HepG2 (cell line): ENCODE results near the gene RAB3A. TPM values are rescaled to one million over a fixed set of nuclear protein-coding genes. Genes with fewer than 3 reads are reported as not detected.

ENCODE experiments used
- AGO1 ChIP-seq: fragments of 200-400 bp; formaldehyde crosslinking; IDR thresholded peaks from 2 replicates; pipeline ENCODE4 v1.6.1; 2017; ENCODE audit warnings: mild to moderate bottlenecking, low read depth, low read length, moderate library complexity; ENCODE audit not compliant: poor library complexity, severe bottlenecking
- CHD4 ChIP-seq: fragments of 200-600 bp; sonication (generic); IDR thresholded peaks from 2 replicates; pipeline ENCODE4 v1.7.0; 2017; ENCODE audit warnings: mild to moderate bottlenecking, low read length, borderline replicate concordance
- MTF1 ChIP-seq: sonication (generic); formaldehyde crosslinking; IDR thresholded peaks from 2 replicates; pipeline ENCODE4 v1.5.0; 2020; ENCODE audit warnings: missing genetic modification reagents
- RAD21 ChIP-seq: fragments of 450-650 bp; formaldehyde crosslinking; IDR thresholded peaks from 2 replicates; pipeline ENCODE4 v1.5.0; 2020; ENCODE audit warnings: mild to moderate bottlenecking
- REST ChIP-seq, 2 experiments: IDR thresholded peaks; 2 replicates each; pipeline ENCODE4 v1.6.1; 2011 to 2012; ENCODE audit warnings: low read length in 2 of 2, borderline replicate concordance in 1 of 2, low read depth in 1 of 2, mild to moderate bottlenecking in 1 of 2, moderate library complexity in 1 of 2
- SKI ChIP-seq: fragments of 450-650 bp; IDR thresholded peaks from one replicate; pipeline ENCODE4 v1.6.1; 2018; ENCODE audit warnings: mild to moderate bottlenecking; ENCODE audit not compliant: partially characterized antibody
- TCF7L2 ChIP-seq: IDR thresholded peaks from 2 replicates; pipeline ENCODE4 v1.6.1; 2011; ENCODE audit warnings: mild to moderate bottlenecking, low read depth, low read length, moderate library complexity
- THRA ChIP-seq: sonication (generic); formaldehyde crosslinking; IDR thresholded peaks from 2 replicates; pipeline ENCODE4 v1.4.0; 2020; ENCODE audit warnings: missing genetic modification reagents, borderline replicate concordance
- ZBTB14 ChIP-seq: sonication (generic); formaldehyde crosslinking; IDR thresholded peaks from 2 replicates; pipeline ENCODE4 v1.4.0; 2020; ENCODE audit warnings: missing genetic modification reagents
- ZFP41 ChIP-seq: sonication (generic); formaldehyde crosslinking; IDR thresholded peaks from 2 replicates; pipeline ENCODE4 v1.4.0; 2020; ENCODE audit warnings: mild to moderate bottlenecking, missing genetic modification reagents, borderline replicate concordance
- ZFP62 ChIP-seq: sonication (generic); formaldehyde crosslinking; IDR thresholded peaks from 2 replicates; pipeline ENCODE4 v1.4.0; 2020; ENCODE audit warnings: missing genetic modification reagents
- ZNF3 ChIP-seq: IDR thresholded peaks from 2 replicates; pipeline ENCODE4 v1.7.0; 2017; ENCODE audit warnings: inconsistent platforms
- ZNF343 ChIP-seq: sonication (generic); formaldehyde crosslinking; IDR thresholded peaks from 2 replicates; pipeline ENCODE4 v1.4.0; 2020; ENCODE audit warnings: mild to moderate bottlenecking, missing genetic modification reagents
- ZNF564 ChIP-seq: sonication (generic); formaldehyde crosslinking; IDR thresholded peaks from 2 replicates; pipeline ENCODE4 v1.8.1; 2023; ENCODE audit warnings: mild to moderate bottlenecking, missing genetic modification reagents
- ZNF670 ChIP-seq: sonication (generic); formaldehyde crosslinking; IDR thresholded peaks from 2 replicates; pipeline ENCODE4 v1.8.0; 2022; ENCODE audit warnings: mild to moderate bottlenecking, missing genetic modification reagents, borderline replicate concordance
- ZNF737 ChIP-seq: sonication (generic); formaldehyde crosslinking; IDR thresholded peaks from 2 replicates; pipeline ENCODE4 v1.5.0; 2020; ENCODE audit warnings: missing genetic modification reagents, mild to moderate bottlenecking, borderline replicate concordance
- ZSCAN9 ChIP-seq: IDR thresholded peaks from 2 replicates; pipeline ENCODE4 v1.6.1; 2016; ENCODE audit warnings: borderline replicate concordance
- polyA plus RNA-seq, 8 experiments: library from polyadenylated mRNA; depleted of rRNA in 3 of 8; stranded (reverse) in 7 of 8; unstranded in 1 of 8; fragments of >200 nt; fragmentation: Illumina TruSeq in 4 of 8; extraction: Trizol in 4 of 8; gene quantifications; 2 replicates each; pipeline versions ENCODE4 v1.2.1 to v1.2.3, GENCODE V29; 2011 to 2016; ENCODE audit warnings: low read depth in 4 of 8, missing spikeins in 1 of 8, mixed read lengths in 1 of 8; ENCODE audit not compliant: insufficient read depth in 1 of 8
- total RNA-seq, 5 experiments: library from RNA; depleted of rRNA; stranded (reverse); fragments of >200 nt; fragmentation: Illumina TruSeq; extraction: Trizol; gene quantifications; 2 replicates each; pipeline ENCODE4 v1.2.3, GENCODE V29; 2016; ENCODE audit warnings: low read depth in 1 of 5

Gene RAB3A
- total and polyA plus RNA-seq, 2 of the 13 experiments (the other 11 are each of a cell fraction or from before 2014, with no cell fraction given): 0.58 to 0.98 TPM

GRCh38 chr19:18232540-18233223 lies 28.8 kb upstream of the RAB3A start (continued):
- no peak for TF ChIP-seq MTF1 (CRISPR knock-in tag)
- no peak for TF ChIP-seq THRA (CRISPR knock-in tag)
- no peak for TF ChIP-seq TCF7L2
- no peak for TF ChIP-seq ZNF564
- no peak for TF ChIP-seq ZBTB14 (CRISPR knock-in tag)
- no peak for TF ChIP-seq ZFP41
- no peak for TF ChIP-seq ZNF670 (CRISPR knock-in tag)
- TF ChIP-seq SKI: peak; percentile 13
- TF ChIP-seq ZNF737 (CRISPR knock-in tag): no peak
- TF ChIP-seq REST (IDR thresholded peaks at IDR 0.05; ENCODE audit: borderline replicate concordance in 1 of 2, low read depth in 1 of 2, low read length in 2 of 2): no peak
- no peak for TF ChIP-seq AGO1
- peak; percentile 53 for TF ChIP-seq RAD21
- no peak for TF ChIP-seq ZNF3 (CRISPR knock-in tag)
- TF ChIP-seq ZFP62 (CRISPR knock-in tag): no peak
- TF ChIP-seq ZSCAN9: no peak
- TF ChIP-seq ZNF343 (CRISPR knock-in tag): no peak
- peak; percentile 63; the same call in 1 of the 2 replicates for TF ChIP-seq CHD4
- TF ChIP-seq, all 625 proteins: peak for 6
